NCI-H226 (cell line): ENCODE measurements around the gene WDR20.
"Not testable (repeated sequence)": the region's sequence is repeated elsewhere in the genome, so short reads cannot be mapped to it uniquely, and the experiment has no call there.

Experiments
- DNase-seq: peaks from one replicate; pipeline ENCODE4 v3.0.0-alpha.2; 2015

The WDR20 gene

DNA sequence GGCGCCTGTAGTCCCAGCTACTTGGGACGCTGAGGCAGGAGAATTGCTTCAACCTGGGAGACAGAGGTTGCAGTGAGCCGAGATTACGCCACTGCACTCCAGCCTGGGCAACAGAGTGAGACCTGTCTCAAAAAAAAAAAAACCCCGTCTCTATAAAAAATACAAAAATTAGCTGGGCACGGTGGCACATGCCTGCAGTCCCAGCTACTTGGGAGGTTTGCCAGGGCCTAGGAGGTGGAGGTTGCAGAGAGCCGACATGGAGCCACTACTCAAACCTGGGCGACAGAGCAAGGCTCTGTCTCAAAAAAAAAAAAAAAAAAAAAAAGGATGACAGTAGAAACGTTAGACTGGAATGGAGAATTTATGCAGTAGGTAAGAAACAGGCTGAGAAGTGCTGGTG is 5.7 kb upstream of the WDR20 start:
- DNase-seq = not testable (repeated sequence)

DNA sequence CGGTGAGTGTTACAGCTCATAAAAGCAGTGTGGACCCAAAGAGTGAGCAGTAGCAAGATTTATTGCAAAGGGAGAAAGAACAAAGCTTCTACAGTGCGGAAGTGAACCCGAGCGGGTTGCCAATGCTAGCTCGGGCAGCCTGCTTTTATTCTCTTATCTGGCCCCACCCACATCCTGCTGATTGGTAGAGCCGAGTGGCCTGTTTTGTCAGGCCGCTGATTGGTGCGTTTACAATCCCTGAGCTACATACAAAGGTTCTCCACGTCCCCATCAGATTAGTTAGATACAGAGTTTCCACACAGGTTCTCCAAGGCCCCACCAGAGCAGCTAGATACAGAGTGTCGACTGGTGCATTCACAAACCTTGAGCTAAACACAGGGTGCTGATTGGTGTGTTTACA is 5.0 kb upstream of the WDR20 start:
- not testable (repeated sequence) for DNase-seq

DNA sequence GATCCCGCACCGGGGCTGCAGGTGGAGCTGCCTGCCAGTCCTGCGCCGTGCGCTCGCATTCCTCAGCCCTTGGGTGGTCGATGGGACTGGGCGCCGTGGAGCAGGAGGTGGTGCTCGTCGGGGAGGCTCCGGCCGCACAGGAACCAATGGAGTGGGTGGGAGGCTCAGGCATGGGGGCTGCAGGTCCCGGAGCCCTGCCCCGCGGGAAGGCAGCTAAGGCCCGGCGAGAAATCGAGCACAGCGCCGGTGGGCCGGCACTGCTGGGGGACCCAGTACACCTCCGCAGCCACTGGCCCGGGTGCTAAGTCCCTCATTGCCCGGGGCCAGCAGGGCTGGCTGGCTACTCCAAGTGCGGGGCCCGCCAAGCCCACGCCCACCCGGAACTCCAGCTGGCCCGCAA is 4.2 kb upstream of the WDR20 start:
- DNase-seq = not testable (repeated sequence)

DNA sequence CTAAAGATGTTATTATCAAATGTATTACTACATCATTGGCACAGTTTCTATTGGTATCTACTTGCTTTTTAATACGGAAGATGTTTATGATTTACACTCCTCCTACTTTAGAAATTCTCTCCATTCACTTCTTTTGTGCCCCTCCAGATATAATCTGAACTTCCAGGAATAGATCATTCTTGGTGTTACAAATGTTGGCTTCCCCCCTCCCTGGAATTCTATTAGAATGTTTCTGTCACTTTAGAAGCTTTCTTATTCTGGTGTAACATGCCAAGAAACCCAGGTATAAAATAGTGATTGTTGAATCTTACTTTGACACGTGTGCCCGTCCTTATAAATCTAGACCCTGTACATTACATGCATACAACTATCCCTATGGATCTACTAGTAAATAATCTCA is 1.2 kb upstream of the WDR20 start:
- DNase-seq = no peak

DNA sequence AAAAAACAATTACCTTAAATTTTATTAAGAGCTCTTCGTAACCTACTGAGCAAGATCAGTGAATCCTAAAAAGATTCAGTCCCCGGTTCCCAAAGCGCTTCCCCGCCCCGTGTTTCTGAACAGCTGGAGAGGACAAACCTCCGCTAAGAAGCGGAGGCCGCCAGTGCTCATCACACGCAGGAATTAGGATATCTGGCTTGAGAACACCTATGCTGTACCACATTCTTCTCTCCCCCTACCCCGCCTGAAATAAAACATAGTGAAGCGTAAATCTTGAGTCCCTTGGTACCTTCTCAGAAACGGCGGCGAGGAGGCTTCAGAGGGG is 774 bp upstream of the WDR20 start:
- DNase-seq = no peak

DNA sequence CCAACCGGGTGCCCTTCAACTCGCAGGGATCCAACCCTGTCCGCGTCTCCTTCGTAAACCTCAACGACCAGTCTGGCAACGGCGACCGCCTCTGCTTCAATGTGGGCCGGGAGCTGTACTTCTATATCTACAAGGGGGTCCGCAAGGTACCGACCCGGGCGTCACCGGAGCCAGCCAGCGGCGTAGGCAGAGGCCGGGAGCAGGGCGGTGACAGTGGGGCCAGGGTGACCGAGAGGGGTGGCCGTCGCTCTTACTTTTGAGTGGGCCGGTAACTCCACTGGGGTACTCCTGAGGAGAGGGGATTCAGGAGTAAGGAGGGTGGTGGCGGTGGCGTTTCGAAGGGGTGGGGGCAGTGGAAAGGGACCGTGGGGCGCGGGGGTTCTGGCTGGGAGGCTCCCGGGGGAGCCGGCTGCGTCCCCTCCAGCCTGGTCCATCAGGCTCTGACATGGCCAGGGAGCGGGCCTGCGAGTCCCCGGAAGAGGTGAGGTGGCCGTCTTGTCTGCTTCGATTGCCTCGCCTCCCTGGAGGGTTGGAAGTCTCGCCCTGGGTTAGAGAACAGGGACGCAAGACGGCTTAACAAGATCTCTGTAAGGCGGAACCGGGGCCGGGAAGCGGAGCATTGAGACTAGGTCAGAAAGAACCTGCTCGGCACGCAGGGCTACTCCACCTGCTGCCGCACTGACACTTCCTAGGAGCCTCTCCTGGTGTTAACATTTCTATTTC is 491 bp downstream of the WDR20 start:
- peak; percentile 6 for DNase-seq

DNA sequence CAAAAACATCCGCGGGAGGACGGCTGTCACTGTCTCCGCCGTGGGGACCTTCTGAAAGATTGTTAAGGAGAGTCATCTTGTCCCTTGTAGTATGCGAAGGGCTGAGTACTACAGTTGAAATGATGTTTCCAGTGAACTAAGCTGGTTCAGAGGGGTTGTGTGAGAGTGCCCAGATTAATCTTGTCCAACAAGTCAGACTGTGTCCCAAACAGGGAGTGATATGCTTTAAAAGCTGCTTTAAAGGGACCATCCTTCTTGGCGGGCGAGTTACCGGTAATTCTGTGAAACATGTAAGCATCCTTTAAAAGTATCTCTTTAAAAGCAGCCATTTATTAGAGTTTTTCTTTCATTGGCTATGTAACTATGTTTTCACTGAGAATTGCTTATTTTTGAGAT is 1.1 kb downstream of the WDR20 start:
- DNase-seq = no peak

DNA sequence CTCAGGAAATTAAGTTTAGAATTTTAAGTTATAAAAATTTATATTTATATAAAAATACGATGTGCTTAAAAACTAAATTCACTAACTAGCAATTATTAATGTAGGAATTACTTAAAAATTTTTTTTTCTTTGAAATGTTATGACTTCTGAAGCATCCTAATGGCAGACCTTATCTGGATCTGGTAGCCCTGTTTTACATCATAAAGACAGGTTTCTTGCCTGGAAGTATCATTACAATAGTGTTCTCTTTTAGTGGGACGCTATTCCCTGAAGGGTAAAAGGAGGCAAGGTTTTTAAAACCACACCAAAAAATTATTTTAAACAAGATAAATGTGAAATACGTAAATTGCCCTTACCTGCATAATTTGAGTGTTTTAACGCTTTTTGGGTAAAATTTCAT is 2.1 kb downstream of the WDR20 start:
- DNase-seq = no peak

DNA sequence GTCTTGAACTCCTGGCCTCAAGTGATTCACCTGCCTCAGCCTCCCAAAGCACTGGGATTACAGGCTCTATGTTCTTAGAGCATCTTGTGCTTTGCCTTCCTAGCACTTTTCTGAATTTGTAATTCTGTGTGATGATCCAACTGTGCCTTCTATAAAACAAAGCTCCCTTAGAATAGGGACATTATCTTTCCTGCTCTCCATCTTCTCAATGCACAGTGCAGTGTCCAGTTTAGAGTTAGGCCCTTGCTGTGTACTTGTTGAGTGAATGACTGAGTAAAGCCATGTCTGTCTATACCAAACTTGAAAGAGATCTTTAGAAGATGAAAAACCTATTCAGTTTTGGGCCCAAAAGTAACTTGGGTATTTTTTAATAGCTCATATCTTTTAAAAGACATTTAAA is 5.2 kb downstream of the WDR20 start:
- DNase-seq = no peak

DNA sequence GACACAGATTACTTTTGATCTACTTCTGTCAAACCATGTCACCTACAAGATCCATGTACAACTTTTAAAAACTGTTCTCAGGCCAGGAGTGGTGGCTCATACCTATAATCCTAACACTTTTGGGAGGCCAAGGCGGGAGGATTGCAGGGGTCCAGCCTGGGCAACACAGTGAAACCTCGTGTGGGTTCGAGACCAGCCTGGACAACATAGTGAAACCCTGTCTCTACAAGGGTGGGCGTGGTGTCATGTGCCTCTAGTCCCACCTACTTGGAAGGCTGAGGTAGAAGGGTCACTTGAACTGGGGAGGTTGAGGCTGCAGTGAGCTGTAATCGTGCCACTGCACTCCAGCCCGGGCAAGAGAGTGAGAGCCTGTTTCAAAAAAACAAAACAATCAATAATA is 5.7 kb downstream of the WDR20 start:
- DNase-seq = no peak

DNA sequence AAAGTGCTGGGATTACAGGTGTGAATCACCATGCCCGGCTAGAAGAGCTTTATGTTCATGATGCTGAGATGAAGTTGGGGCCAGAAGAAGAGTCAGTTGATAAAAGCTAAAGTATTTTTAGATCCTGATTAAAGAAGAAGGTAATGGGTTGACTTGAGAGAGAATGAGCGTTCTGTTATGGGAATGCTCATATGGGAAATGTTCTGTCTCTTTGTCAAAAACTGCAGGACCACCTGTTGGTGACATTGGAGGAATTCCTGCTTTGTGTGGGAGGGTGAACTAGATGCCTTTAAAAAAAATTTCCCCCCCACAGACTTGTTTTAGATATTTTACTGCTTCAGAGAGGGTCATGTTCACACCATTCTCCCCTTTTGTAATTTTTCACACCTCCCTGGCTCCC is 6.7 kb downstream of the WDR20 start:
- DNase-seq = no peak

DNA sequence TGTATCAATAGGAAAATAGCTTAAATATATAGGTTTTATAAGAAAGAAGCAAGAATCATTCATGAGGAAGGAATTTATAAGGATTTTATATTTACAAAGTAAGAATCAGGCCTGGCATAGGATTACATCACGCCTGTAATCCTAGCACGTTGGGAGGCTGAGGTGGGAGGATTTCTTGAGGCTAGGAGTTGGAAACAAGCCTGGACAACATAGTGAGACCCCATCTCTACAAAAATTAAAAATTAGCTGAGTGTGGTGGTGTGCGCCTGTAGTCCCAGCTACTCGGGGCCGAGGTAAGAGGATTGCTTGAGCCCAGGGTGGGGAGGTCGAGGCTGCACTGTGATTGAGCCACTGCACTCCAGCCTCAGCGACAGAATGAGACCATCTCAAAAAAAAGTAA is 10.4 kb downstream of the WDR20 start:
- DNase-seq = no peak

DNA sequence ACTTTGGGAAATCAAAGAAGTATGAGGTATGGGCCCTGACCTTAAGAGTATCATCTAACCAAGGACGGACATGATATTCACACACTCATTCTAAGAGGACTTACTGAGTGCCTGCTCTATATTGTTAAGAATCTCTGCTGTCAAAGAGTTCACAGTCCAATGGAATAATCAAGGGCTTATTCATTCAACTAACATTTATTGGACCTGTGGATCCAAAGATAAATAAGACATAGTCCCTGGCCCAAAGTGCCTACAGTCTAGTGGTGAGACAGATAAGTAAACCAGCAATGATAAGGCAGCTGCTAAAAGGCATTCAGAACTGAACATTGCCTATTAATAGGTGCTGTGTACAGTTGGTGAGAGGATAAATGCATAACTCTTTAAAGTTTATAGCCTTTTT is 11.0 kb downstream of the WDR20 start:
- DNase-seq = no peak

DNA sequence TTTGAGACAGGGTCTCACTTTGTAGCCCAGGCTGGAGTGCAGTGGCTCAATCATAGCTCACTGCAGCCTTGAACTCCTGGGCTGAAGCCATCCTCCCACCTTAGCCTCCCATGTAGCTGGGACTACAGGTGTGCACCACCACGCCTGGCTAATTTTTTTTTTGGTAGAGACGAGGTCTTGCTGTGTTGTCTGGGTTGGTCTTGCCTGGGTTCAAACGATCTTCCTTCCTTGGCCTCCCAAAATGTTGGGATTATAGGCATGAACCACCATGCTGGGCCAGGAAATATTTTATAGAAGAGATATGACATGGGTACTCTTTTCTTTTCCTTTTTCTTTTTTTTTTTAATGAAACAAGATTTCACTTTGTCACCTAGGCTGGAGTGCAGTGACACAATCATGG is 11.7 kb downstream of the WDR20 start:
- not testable (repeated sequence) for DNase-seq

DNA sequence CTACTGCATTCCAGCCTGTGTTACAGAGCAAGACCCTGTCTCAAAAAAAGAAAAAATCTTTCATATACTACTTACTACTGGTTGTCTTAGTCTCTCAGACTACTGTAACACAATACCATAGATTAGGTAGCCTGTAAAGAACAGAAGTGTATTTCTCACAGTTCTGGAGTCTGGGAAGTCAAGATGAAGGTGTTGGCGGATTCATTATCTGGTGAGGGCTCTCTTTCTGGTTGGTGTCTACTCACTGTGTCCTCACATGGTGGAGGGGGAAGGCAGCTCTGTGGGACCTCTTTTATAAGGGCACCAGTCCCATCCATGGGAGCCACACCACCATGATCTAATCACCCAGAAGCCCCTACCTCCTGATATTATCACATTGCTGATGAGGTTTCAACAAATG is 14.4 kb downstream of the WDR20 start:
- DNase-seq = no peak

DNA sequence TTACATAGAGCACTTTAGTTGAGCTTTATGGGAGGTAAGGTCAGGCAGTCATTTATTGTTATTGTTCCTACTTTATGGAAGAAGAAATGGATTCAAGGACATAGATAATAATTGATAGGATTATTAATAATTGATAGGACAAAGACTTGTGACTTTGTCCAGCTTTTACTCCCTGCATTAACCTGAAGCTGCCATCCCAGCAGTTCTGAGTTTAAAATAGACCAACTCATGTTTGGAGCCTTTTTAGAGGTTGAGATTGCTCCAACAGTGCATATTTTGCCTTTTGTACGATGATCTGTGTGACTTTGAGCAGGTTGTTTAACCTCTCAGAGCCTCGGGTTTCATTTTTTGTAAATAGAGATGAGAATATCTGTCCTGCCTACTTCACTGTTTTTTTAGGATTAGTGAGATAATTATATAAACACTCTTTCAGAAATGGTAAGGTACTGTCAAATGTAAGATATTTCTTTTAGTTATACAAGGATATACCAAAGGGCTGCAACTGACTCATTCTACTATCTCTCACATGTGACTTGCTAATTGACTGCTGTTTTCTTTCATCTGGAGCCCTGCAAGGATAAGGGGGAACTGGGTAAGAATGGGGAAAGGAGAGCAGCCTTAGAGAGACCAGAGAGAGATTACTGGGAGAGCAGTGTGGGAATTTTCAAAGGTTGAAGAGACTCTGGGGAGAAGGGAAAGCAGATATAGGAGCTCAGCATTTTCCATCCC is 15.3 kb downstream of the WDR20 start:
- DNase-seq = peak; percentile 23

DNA sequence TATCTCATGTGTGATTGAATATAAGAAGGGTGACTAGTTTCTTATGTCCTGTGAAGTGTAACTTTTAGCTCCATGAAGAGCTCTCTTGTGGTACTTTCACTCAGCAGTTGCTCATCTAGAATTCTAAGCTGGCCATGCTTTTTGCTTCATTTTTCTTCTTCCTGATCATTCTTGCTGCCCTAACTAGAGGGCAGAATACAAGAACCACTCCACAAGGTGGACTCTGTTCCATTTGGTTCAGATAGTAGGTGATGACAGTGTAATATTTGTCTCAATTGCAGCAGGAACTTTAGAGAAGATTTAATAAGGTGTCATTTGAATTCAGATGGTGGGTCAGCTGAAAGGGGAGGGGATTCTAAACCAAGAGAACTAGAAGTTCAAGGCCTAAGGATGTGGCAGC is 17.6 kb downstream of the WDR20 start:
- DNase-seq = no peak

DNA sequence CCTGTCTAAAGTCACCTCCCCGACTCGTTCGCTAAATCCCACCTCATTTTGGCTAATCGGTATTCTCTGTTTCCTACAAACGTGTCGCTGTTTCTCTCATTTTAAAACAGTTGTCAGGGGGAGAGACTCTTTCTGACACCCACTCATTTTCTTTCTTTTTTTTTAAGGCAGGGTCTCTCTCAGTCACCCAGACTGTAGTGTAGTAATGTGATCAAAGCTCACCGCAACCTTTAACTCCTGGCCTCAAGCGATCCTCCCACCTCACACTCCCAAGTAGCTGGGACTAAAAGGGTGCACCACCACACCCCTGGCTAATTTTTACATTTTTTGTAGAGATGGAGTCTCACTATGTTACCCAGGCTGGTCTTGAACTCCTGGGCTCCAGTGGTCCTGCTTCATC is 19.1 kb downstream of the WDR20 start:
- DNase-seq = no peak

DNA sequence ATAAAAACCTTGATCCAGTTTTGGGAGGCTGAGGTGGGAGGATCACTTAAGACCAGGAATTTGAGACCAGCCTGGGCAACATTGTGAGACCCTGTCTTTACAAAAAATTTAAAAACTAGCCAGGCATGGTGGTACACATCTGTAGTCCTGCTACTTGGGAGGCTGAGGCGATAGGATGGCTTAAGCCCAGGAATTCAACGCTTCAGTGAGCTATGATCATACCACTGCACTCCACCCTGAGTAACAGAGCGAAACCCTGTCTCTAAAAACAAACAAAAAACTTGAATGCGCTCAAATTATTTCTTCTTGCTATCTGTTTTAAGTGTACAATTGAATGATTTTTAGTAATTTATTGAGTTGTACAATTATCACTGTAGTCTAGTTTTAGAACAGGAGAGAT is 20.1 kb downstream of the WDR20 start:
- no peak for DNase-seq

DNA sequence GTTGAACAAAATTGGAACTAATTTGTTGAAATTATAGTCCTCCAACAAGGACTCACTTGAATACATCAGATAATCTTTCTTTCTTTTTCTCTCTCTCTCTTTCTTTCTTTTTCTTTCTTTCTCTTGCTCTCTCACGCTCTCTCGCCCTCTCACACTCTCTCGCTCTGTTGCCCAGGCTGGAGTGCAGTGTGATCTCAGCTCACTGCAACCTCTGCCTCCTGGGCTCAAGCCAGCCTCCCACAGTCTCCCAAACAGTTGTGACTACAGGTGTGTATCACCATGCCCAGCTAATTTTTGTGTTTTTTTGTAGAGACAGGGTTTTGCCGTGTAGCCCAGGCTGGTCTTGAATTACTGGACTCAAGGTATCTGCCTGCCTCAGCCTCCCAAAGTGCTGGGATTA is 22.8 kb downstream of the WDR20 start:
- DNase-seq = no peak

DNA sequence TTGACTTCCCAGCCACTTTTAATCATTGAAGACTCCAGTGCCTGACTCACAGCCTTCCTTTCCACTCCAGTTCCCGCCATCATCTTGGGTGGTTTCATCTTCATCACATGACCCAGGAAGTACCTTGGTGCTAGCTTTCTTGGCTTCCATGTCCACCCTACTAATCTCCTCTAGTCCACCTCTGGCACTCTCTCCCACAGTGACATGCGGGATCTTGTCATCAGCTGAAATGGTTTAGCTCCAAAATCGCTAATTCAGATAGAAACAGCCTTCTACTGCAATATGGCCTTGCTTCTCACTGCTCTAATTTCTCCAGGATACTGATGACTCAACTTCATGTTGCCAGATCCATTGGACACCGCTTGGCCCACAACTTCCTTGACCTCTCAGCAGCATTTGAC is 24.5 kb downstream of the WDR20 start:
- DNase-seq = no peak

DNA sequence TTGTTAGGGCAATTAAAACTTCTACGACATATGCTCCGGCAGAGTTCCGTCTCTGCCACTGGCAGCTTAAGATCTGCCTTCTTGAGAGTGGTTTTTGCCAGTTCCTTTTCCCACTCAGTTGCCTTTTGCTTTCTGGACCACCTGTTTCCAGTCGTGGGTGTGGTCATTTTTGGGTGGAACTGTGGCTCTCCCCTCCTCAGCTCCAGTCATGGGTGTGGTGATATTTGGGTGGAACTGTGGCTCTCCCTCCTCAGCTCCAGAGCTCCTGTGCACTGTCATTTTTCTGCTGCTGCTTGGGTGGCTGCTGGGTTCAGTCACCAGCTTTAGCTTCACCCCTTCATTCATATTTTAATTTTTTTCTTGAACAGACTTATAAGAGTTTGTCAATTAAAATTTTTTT is 25.3 kb downstream of the WDR20 start:
- DNase-seq = no peak

DNA sequence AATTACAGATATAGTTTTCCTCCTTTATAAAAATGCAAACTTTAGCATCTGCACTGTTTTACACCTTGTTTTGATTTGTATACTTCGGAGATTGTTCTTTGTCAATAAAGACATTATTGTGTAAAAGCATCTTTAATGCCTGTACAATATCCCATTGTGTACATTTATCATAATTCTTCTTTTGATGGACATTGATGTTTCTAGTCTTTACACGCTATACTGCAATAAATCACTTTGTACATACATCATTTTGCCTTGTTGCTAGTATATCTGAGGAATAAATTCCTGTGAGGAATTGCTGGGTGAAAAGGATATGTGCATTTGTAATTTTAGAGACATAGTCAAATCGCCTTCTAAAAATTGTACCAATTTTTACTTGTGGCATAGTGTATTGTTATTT is 30.4 kb downstream of the WDR20 start:
- DNase-seq = no peak

DNA sequence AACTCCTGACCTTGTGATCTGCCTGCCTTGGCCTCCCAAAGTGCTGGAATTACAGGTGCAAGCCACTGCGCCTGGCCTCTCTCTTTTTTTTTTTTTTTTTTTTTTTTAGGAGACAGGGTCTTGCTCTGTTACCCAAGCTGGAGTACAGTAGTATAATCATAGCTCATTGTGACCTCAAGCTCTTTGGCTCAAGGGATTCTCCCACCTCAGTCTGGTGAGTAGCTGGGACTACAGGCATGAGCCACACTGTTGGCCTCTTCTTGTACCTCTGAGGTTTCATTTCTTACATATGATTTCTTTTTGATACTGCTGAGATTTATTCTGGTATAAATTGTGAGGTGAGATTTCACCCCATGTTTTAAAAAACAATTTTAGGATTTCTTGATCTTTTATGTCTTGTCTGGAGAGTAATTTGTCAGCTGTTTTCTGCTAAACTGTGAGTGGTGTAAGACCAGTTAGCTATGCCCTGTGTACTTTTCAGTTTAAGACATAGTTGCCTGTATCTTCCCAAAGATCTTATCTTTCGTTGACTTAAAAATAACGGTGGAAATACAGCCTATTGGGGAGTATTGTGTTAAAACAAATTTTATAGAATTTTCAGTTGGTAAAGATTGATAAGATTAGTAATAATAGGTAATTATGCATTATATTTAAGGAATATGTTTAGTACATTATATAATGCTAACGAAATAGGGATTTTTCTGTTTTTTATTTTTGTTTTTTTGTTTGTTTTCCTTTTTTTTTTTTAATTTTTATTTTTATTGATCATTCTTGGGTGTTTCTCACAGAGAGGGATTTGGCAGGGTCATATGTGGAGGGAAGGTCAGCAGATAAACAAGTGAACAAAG is 31.7 kb downstream of the WDR20 start:
- no peak for DNase-seq
